Tibial nerve (tissue), 3 donors: ENCODE results near the gene TRIOBP.

ENCODE experiments used
- POLR2A ChIP-seq, 2 donors: fragments of 450-650 bp; IDR thresholded peaks; one replicate each; pipeline ENCODE4 v1.6.1; 2017; ENCODE audit warnings: antibody characterized with exemption in 2 of 2, mild to moderate bottlenecking in 2 of 2, moderate library complexity in 2 of 2
- TF ChIP-seq, protein P1 (sequence below), 5 experiments: fragments of 200-600 bp in 3 of 5; fragments of 450-650 bp in 2 of 5; sonication (generic) in 3 of 5; IDR thresholded peaks; one replicate each; pipeline ENCODE4 v1.5.1; 2016 to 2019; ENCODE audit warnings: antibody characterized with exemption in 5 of 5, mild to moderate bottlenecking in 3 of 5, moderate library complexity in 2 of 5

DNA sequence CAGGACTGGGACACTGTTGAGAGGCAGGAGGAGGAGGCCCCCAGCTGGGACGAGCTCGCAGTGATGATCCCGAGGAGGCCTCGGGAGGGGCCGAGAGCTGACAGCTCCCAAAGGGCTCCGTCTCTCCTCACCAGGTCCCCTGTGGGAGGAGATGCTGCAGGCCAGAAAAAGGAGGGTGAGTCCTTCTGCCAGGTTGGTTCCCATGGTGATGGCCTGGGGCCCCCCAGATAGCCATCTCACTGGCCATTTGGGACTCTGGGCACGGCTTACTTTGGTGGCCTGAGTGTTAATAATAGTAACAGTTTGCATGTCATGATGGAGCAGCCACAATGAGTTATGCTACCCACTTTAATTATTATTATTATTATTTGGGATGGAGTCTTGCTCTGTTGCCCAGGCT is 18.9 kb downstream of the TRIOBP start:
- TF ChIP-seq, protein P1, sequence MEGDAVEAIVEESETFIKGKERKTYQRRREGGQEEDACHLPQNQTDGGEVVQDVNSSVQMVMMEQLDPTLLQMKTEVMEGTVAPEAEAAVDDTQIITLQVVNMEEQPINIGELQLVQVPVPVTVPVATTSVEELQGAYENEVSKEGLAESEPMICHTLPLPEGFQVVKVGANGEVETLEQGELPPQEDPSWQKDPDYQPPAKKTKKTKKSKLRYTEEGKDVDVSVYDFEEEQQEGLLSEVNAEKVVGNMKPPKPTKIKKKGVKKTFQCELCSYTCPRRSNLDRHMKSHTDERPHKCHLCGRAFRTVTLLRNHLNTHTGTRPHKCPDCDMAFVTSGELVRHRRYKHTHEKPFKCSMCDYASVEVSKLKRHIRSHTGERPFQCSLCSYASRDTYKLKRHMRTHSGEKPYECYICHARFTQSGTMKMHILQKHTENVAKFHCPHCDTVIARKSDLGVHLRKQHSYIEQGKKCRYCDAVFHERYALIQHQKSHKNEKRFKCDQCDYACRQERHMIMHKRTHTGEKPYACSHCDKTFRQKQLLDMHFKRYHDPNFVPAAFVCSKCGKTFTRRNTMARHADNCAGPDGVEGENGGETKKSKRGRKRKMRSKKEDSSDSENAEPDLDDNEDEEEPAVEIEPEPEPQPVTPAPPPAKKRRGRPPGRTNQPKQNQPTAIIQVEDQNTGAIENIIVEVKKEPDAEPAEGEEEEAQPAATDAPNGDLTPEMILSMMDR (IDR thresholded peaks at IDR 0.05), result no peak
- no peak for TF ChIP-seq POLR2A (IDR thresholded peaks at IDR 0.05)
